Activated CD8-positive, alpha-beta memory T cell treated with anti-CD3 and anti-CD28 coated beads, Interleukin-2, amount 10 ng/mL, durations not matched to agents 7 days and 5 days (primary cell): ENCODE data around the gene TMEM255B. TPM values are rescaled to one million over a fixed set of nuclear protein-coding genes. Genes with fewer than 3 reads are reported as not detected.

ENCODE experiments used
- ATAC-seq: fragments of 150-1000 bp; cut with Tn5 transposase; one replicate; pipeline ENCODE4 v1.10.0; 2021; ENCODE audit warnings: moderate library complexity
- CTCF ChIA-PET: fragments of 350-600 bp; sonication (Branson Sonifier 250); formaldehyde crosslinking; loops from one replicate; lab custom pipeline; 2021; ENCODE audit warnings: antibody characterized with exemption; lab: Charles Lee
- DNase-seq: peaks from one replicate; pipeline ENCODE4 v3.0.0-alpha.2; 2020
- H3K27ac Mint-ChIP-seq: one replicate; pipeline ENCODE4 v1.8.0; 2021; ENCODE audit warnings: mild to moderate bottlenecking, mixed read lengths
- H3K27me3 Mint-ChIP-seq: one replicate; pipeline ENCODE4 v1.8.0; 2021; ENCODE audit warnings: mixed read lengths
- H3K36me3 Mint-ChIP-seq: one replicate; pipeline ENCODE4 v1.8.0; 2021; ENCODE audit warnings: mild to moderate bottlenecking, mixed read lengths
- H3K4me1 Mint-ChIP-seq: one replicate; pipeline ENCODE4 v1.8.0; 2021; ENCODE audit warnings: mixed read lengths
- H3K4me3 Mint-ChIP-seq: one replicate; pipeline ENCODE4 v1.8.0; 2021; ENCODE audit warnings: mild to moderate bottlenecking, moderate library complexity, mixed read lengths
- H3K9me3 Mint-ChIP-seq: one replicate; pipeline ENCODE4 v1.8.0; 2022; ENCODE audit warnings: low read depth, mixed read lengths
- total RNA-seq, 2 experiments: library from RNA; stranded (reverse); gene quantifications; one replicate each; pipeline ENCODE4 v1.2.3, GENCODE V29; 2021

Gene TMEM255B
- total RNA-seq, 2 experiments from 2014 or later, result 0.87 to 1.3 TPM

GRCh38 chr13:113771709-113772331 lies 12.8 kb downstream of the TMEM255B start:
- Mint-ChIP-seq H3K4me3 (no peak overlapping the region), H3K27ac (no peak overlapping the region), H3K9me3 (peaks cover 2% of the 10 kb centered on the region), H3K27me3 (peaks cover 6% of the 10 kb centered on the region), H3K4me1 (peaks cover 11% of the 10 kb centered on the region), H3K36me3 (peaks cover 2% of the 10 kb centered on the region)
- ATAC-seq (peak; percentile 53), DNase-seq (no peak)
- CTCF ChIA-PET, result no interaction called here

- DNase-seq (no peak), ATAC-seq (no peak)
- H3K4me3 Mint-ChIP-seq, result no peak overlapping the region
- no peak overlapping the region for H3K27ac Mint-ChIP-seq
- H3K27me3 Mint-ChIP-seq, result peaks cover 9% of the 10 kb centered on the region
- H3K4me1 Mint-ChIP-seq, result peaks cover 11% of the 10 kb centered on the region
- CTCF ChIA-PET, result no interaction called here
- peaks cover 2% of the 10 kb centered on the region for H3K9me3 Mint-ChIP-seq
- H3K36me3 Mint-ChIP-seq, result peaks cover 2% of the 10 kb centered on the region
Measured at GRCh38 chr13:113774177-113775107, 15.4 kb downstream of the TMEM255B start.

GRCh38 chr13:113775451-113776145 lies 16.6 kb downstream of the TMEM255B start:
- peaks cover 11% of the 10 kb centered on the region for H3K4me1 Mint-ChIP-seq
- CTCF ChIA-PET, result no interaction called here
- peaks cover 2% of the 10 kb centered on the region for H3K36me3 Mint-ChIP-seq

GRCh38 chr13:113776231-113777125 lies 17.5 kb downstream of the TMEM255B start:
- peaks cover 11% of the 10 kb centered on the region for H3K4me1 Mint-ChIP-seq
- CTCF ChIA-PET, result no interaction called here

More at GRCh38 chr13:113775451-113776145, 16.6 kb downstream of the TMEM255B start:
- Mint-ChIP-seq H3K27ac (no peak overlapping the region), H3K9me3 (peaks cover 2% of the 10 kb centered on the region), H3K27me3 (peaks cover 19% of the 10 kb centered on the region), H3K4me3 (no peak overlapping the region)
- ATAC-seq (no peak), DNase-seq (no peak)

GRCh38 chr13:113777311-113778260 lies 18.6 kb downstream of the TMEM255B start:
- Mint-ChIP-seq H3K4me1 (peaks cover 1% of the 10 kb centered on the region), H3K27ac (no peak overlapping the region), H3K36me3 (no peaks in the 10 kb centered on the region), H3K27me3 (peaks cover 19% of the 10 kb centered on the region), H3K4me3 (no peak overlapping the region), H3K9me3 (no peaks in the 10 kb centered on the region)
- CTCF ChIA-PET, result no interaction called here
- peak; percentile 42 for ATAC-seq
- DNase-seq, result no peak

More at GRCh38 chr13:113776231-113777125, 17.5 kb downstream of the TMEM255B start:
- Mint-ChIP-seq H3K4me3 (no peak overlapping the region), H3K36me3 (peaks cover 2% of the 10 kb centered on the region), H3K27me3 (peaks cover 19% of the 10 kb centered on the region), H3K27ac (no peak overlapping the region), H3K9me3 (peaks cover 2% of the 10 kb centered on the region)
- no peak for DNase-seq
- ATAC-seq, result no peak

GRCh38 chr13:113781571-113781970 lies 22.5 kb downstream of the TMEM255B start:
- Mint-ChIP-seq H3K36me3 (no peaks in the 10 kb centered on the region), H3K4me3 (no peak overlapping the region)
- no peak for ATAC-seq

GRCh38 chr13:113782472-113782871 lies 23.4 kb downstream of the TMEM255B start:
- Mint-ChIP-seq H3K27ac (no peak overlapping the region), H3K27me3 (peaks cover 31% of the 10 kb centered on the region), H3K4me3 (no peak overlapping the region), H3K4me1 (peaks cover 3% of the 10 kb centered on the region), H3K36me3 (no peaks in the 10 kb centered on the region), H3K9me3 (no peaks in the 10 kb centered on the region)
- CTCF ChIA-PET, result no interaction called here
- no peak for ATAC-seq
- no peak for DNase-seq

More at GRCh38 chr13:113781571-113781970, 22.5 kb downstream of the TMEM255B start:
- Mint-ChIP-seq H3K27ac (no peak overlapping the region), H3K27me3 (peaks cover 31% of the 10 kb centered on the region), H3K4me1 (peaks cover 3% of the 10 kb centered on the region), H3K9me3 (no peaks in the 10 kb centered on the region)
- CTCF ChIA-PET, result no interaction called here
- no peak for DNase-seq

GRCh38 chr13:113783200-113783881 lies 24.3 kb downstream of the TMEM255B start:
- DNase-seq (no peak), ATAC-seq (no peak)
- Mint-ChIP-seq H3K27me3 (peaks cover 31% of the 10 kb centered on the region), H3K36me3 (no peaks in the 10 kb centered on the region), H3K4me1 (peaks cover 3% of the 10 kb centered on the region), H3K27ac (no peak overlapping the region), H3K4me3 (no peak overlapping the region), H3K9me3 (no peaks in the 10 kb centered on the region)
- CTCF ChIA-PET, result no interaction called here

GRCh38 chr13:113783966-113784644 lies 25.1 kb downstream of the TMEM255B start:
- CTCF ChIA-PET, result no interaction called here

GRCh38 chr13:113784645-113785024 lies 25.6 kb downstream of the TMEM255B start:
- H3K4me3 Mint-ChIP-seq, result no peak overlapping the region
- CTCF ChIA-PET, result no interaction called here
- no peaks in the 10 kb centered on the region for H3K36me3 Mint-ChIP-seq
- no peaks in the 10 kb centered on the region for H3K9me3 Mint-ChIP-seq
- ATAC-seq (no peak), DNase-seq (no peak)
- peaks cover 21% of the 10 kb centered on the region for H3K27me3 Mint-ChIP-seq
- peaks cover 3% of the 10 kb centered on the region for H3K4me1 Mint-ChIP-seq
- H3K27ac Mint-ChIP-seq, result no peak overlapping the region

More at GRCh38 chr13:113783966-113784644, 25.1 kb downstream of the TMEM255B start:
- H3K4me3 Mint-ChIP-seq, result no peak overlapping the region
- H3K27me3 Mint-ChIP-seq, result peaks cover 25% of the 10 kb centered on the region
- no peaks in the 10 kb centered on the region for H3K36me3 Mint-ChIP-seq
- DNase-seq (no peak), ATAC-seq (no peak)
- no peaks in the 10 kb centered on the region for H3K9me3 Mint-ChIP-seq
- H3K4me1 Mint-ChIP-seq, result peaks cover 3% of the 10 kb centered on the region
- H3K27ac Mint-ChIP-seq, result no peak overlapping the region
